ENCODE measurements around the gene CHM. TPM values are rescaled to one million over a fixed set of nuclear protein-coding genes. Genes with fewer than 3 reads are reported as not detected.
"Not testable (repeated sequence)": the region's sequence is repeated elsewhere in the genome, so short reads cannot be mapped to it uniquely, and the experiment has no call there.

Gene CHM
- total RNA-seq, 1 donor from 2014 or later, result 13.7 TPM

DNA sequence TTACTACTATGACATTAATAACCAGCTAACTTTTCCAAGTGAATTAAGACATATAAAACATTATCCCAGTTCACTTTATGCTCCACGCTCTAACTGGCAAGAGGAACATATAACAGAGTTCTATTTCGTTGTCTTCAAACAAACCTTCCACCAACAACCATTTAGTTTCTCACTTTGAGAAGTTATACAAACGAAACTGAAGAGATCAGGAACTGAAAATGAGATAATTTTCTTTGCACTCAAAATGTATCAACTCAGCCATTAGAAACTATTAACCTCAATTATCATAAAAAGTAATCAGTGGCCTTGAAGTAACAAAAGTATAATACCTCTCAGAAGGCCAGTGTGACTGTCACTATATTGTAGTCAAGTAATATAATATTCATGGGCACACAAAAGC lies 70.1 kb downstream of the CHM start:
- FAIRE-seq (no peak), DNase-seq (ENCODE audit: low read depth) (no peak)
- H3K27me3 ChIP-seq (ENCODE audit: control insufficient read depth, insufficient read depth, low read length), result no peaks in the 10 kb centered on the region
- no peak for TF ChIP-seq CTCF (IDR thresholded peaks at IDR 0.05; ENCODE audit: insufficient read depth, low read length, severe bottlenecking)
- no peaks in the 10 kb centered on the region for H3K36me3 ChIP-seq (ENCODE audit: control insufficient read depth, insufficient read depth, low read length)
- H3K4me3 ChIP-seq (ENCODE audit: low read depth, low read length), result no peak overlapping the region

GRCh38 chrX:85972351-85972750 lies 75.0 kb downstream of the CHM start:
- FAIRE-seq; DNase-seq (ENCODE audit: low read depth); H3K36me3 ChIP-seq (ENCODE audit: control insufficient read depth, insufficient read depth, low read length); H3K4me3 ChIP-seq (ENCODE audit: low read depth, low read length); H3K27me3 ChIP-seq (ENCODE audit: control insufficient read depth, insufficient read depth, low read length): not testable (repeated sequence)

DNA sequence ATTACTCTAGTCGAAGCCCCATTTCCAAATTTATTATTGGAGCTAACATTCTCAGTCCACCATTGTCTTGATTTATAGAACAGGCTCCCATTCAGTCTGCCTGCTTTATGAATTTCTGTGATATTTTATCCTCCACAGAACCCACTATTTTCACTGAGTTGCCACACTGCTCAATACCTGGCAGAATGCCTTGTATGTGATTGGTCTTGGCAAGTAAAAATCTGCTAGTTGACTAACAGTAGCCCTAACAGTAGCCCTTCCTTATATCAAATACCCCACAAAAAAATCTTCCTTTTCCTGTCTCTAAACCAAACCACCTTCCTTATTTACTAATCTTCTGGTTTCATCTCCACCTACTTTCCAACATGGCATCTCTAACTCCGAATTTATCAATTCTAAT lies 82.6 kb downstream of the CHM start:
- FAIRE-seq, result no peak
- no peak for DNase-seq (ENCODE audit: low read depth)

DNA sequence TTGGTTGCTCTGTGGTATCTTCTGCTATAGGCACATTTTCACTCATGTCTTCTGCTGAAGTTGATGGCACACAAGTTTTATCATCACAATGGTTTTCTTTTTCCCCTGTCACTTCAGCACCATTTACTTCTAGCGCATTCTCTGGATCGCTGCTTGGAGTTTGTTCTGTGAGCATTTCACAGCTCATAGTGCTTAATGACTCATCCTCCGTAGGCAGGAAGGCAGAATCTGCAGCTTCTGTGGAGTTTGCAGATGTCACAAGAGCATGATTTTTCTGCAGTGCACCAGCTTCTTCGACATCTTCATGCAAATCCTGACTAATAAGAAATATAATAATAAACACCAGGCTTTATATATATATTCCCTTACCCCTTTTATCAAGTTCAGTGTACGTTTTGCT lies 83.6 kb downstream of the CHM start:
- no peak for TF ChIP-seq CTCF (IDR thresholded peaks at IDR 0.05; ENCODE audit: insufficient read depth, low read length, severe bottlenecking)
- no peak for FAIRE-seq
- H3K36me3 ChIP-seq (ENCODE audit: control insufficient read depth, insufficient read depth, low read length), result no peaks in the 10 kb centered on the region
- no peak overlapping the region for H3K4me3 ChIP-seq (ENCODE audit: low read depth, low read length)
- no peaks in the 10 kb centered on the region for H3K27me3 ChIP-seq (ENCODE audit: control insufficient read depth, insufficient read depth, low read length)
- peak; percentile 56 for DNase-seq (ENCODE audit: low read depth)

More for the DNA sequence above, 82.6 kb downstream of the CHM start:
- Histone ChIP-seq H3K27me3 (ENCODE audit: control insufficient read depth, insufficient read depth, low read length) (no peaks in the 10 kb centered on the region), H3K36me3 (ENCODE audit: control insufficient read depth, insufficient read depth, low read length) (no peaks in the 10 kb centered on the region), H3K4me3 (ENCODE audit: low read depth, low read length) (no peak overlapping the region)
- no peak for TF ChIP-seq CTCF (IDR thresholded peaks at IDR 0.05; ENCODE audit: insufficient read depth, low read length, severe bottlenecking)

GRCh38 chrX:85955510-85955909 lies 91.8 kb downstream of the CHM start:
- Histone ChIP-seq H3K36me3 (ENCODE audit: control insufficient read depth, insufficient read depth, low read length) (no peaks in the 10 kb centered on the region), H3K4me3 (ENCODE audit: low read depth, low read length) (no peak overlapping the region), H3K27me3 (ENCODE audit: control insufficient read depth, insufficient read depth, low read length) (no peaks in the 10 kb centered on the region)
- TF ChIP-seq CTCF (IDR thresholded peaks at IDR 0.05; ENCODE audit: insufficient read depth, low read length, severe bottlenecking), result no peak
- FAIRE-seq, result no peak
- DNase-seq (ENCODE audit: low read depth), result no peak

GRCh38 chrX:85944751-85945150 lies 102.6 kb downstream of the CHM start:
- FAIRE-seq, result not testable (repeated sequence)

DNA sequence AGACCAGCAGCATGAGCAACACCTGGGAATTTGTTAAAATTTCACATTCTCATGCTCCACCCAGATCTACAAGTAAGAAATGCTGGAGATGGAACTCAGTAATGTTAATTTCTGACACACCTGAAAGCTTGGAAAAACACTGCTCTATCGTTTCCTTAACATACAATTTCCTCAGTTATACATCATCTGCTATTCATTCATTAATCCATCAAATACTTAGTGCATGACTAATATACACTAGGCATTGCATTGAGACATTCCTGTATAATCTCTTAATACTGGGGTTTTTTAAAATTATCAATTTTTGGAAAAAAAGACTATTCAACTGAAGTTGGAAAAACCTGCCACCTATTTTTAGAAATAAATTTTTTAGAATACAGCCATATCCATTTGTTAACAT lies 106.1 kb downstream of the CHM start:
- no peak for TF ChIP-seq CTCF (IDR thresholded peaks at IDR 0.05; ENCODE audit: insufficient read depth, low read length, severe bottlenecking)
- Histone ChIP-seq H3K4me3 (ENCODE audit: low read depth, low read length) (no peak overlapping the region), H3K27me3 (ENCODE audit: control insufficient read depth, insufficient read depth, low read length) (no peaks in the 10 kb centered on the region), H3K36me3 (ENCODE audit: control insufficient read depth, insufficient read depth, low read length) (no peaks in the 10 kb centered on the region)
- DNase-seq (ENCODE audit: low read depth) (peak; percentile 12), FAIRE-seq (no peak)

More at GRCh38 chrX:85944751-85945150, 102.6 kb downstream of the CHM start:
- DNase-seq (ENCODE audit: low read depth); H3K4me3 ChIP-seq (ENCODE audit: low read depth, low read length); H3K36me3 ChIP-seq (ENCODE audit: control insufficient read depth, insufficient read depth, low read length); H3K27me3 ChIP-seq (ENCODE audit: control insufficient read depth, insufficient read depth, low read length): not testable (repeated sequence)

DNA sequence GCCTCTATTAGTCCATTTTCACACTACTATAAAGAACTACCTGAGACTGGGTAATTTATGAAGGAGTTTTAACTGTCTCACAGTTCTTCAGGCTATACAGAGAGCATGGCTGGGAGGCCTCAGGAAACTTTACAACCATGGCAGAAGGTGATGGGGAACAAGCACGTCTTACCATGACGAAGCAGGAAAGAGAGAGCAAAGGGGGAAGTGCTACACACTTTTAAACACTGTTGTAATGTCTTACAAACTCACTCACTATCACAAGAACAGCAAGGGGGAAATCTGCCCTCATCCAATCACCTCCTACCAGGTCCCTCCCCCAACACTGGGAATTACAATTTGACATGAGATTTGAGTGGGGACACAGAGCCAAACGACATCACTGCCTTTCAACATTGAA lies 107.4 kb downstream of the CHM start:
- not testable (repeated sequence) for H3K36me3 ChIP-seq (ENCODE audit: control insufficient read depth, insufficient read depth, low read length); H3K27me3 ChIP-seq (ENCODE audit: control insufficient read depth, insufficient read depth, low read length); DNase-seq (ENCODE audit: low read depth); H3K4me3 ChIP-seq (ENCODE audit: low read depth, low read length); FAIRE-seq

DNA sequence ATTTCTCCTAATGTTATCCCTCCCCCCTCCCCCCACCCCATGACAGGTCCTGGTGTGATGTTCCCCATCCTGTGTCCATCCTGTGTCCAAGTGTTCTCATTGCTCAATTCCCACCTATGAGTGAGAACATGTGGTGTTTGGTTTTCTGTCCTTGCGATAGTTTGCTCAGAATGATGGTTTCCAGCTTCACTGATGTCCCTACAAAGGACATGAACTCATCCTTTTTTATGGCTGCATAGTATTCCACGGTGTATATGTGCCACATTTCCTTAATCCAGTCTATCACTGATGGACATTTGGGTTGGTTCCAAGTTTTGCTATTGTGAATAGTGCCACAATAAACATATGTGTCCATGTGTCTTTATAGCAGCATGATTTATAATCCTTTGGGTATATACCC lies 113.0 kb downstream of the CHM start:
- not testable (repeated sequence) for FAIRE-seq

More for the DNA sequence above, 113.0 kb downstream of the CHM start:
- H3K27me3 ChIP-seq (ENCODE audit: control insufficient read depth, insufficient read depth, low read length); DNase-seq (ENCODE audit: low read depth); H3K4me3 ChIP-seq (ENCODE audit: low read depth, low read length); H3K36me3 ChIP-seq (ENCODE audit: control insufficient read depth, insufficient read depth, low read length): not testable (repeated sequence)
